GM21360 (cell line): ENCODE measurements around the gene SIDT2.
"Not testable (repeated sequence)": the region's sequence is repeated elsewhere in the genome, so short reads cannot be mapped to it uniquely, and the experiment has no call there.

ENCODE experiments used
- ATAC-seq: cut with Tn5 transposase; IDR thresholded peaks from one replicate; pipeline ENCODE4 v1.9.1; 2021; ENCODE audit warnings: mild to moderate bottlenecking, moderate library complexity; ENCODE audit not compliant: unreplicated experiment

Gene SIDT2

GRCh38 chr11:117201658-117202305 is 23.2 kb downstream of the SIDT2 start:
- ATAC-seq: no peak

GRCh38 chr11:117202386-117203068 is 24.0 kb downstream of the SIDT2 start:
- no peak for ATAC-seq

DNA sequence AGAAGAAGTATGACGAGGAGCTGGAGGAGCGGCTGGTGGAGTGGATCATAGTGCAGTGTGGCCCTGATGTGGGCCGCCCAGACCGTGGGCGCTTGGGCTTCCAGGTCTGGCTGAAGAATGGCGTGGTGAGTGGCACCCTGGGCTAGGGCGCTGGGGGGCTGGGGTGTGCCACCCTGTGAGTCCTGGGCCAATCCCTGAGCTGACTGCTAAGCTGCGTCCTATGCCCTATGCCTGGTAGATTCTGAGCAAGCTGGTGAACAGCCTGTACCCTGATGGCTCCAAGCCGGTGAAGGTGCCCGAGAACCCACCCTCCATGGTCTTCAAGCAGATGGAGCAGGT is 24.5 kb downstream of the SIDT2 start:
- ATAC-seq: no peak

DNA sequence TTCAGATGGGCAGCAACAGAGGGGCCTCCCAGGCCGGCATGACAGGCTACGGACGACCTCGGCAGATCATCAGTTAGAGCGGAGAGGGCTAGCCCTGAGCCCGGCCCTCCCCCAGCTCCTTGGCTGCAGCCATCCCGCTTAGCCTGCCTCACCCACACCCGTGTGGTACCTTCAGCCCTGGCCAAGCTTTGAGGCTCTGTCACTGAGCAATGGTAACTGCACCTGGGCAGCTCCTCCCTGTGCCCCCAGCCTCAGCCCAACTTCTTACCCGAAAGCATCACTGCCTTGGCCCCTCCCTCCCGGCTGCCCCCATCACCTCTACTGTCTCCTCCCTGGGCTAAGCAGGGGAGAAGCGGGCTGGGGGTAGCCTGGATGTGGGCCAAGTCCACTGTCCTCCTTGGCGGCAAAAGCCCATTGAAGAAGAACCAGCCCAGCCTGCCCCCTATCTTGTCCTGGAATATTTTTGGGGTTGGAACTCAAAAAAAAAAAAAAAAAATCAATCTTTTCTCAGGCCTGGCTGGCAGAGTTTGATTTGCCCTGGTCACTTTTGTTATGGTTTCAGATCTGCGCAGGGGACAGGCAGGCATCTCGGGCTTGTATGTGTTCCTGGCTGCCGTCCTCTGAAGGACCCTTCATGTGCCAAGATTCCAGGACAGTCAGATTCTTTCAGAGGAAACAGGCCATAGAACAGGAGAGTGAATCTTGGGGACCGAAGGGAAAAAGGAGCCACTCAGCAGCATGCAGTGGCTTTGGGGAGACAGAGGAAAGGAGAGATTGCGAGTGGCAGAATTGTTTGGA is 25.9 kb downstream of the SIDT2 start:
- no peak for ATAC-seq

DNA sequence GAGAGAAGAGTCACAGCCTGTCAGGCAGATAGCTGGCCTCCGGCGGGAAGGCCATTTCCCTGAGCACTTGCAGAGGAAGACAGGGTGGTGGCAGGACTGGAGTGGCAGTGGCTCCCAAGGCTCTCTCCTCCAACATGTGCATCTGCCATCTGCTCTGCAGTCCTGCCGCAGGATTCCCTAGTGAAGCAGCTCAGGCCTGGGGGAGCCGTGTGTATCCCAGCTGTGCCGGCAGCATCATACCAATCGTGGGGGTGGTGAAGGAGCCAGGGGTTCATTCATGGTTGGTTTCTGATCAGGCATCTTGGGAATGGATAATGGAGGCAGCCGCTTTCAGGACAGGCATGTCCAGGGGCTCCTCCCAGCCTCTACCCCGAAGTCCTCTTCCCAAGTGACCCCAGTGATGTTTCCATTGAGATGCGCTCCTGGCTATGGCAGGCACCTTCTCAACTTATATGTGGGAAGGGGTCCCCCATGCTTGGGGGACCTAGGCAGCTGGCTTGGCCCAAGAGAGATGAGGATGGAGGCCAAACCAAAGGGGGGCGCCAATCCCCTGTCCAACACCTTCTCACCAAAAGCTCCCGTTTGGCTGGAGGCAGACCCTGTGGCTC is 26.8 kb downstream of the SIDT2 start:
- ATAC-seq: no peak

GRCh38 chr11:117206111-117206510 is 27.6 kb downstream of the SIDT2 start:
- ATAC-seq: not testable (repeated sequence)

DNA sequence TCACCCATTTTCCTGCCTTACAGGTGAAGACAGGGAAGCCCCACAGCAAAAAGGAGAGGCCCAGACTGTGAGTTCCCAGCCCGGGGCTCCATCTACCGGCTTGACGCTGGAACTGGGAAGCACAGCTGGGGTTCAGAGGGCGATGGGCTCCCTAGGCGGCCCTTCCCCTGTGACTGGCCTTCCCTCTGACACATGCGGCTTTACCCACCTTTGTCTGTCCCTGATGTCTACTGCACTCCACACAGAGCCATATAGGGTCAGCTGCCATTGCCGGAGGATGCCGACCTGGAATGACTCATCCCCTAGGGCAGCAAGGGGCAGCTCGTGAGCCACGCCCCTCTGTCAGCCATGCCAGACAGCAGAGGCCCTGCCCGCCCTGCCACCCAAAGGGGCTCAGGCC is 28.3 kb downstream of the SIDT2 start:
- ATAC-seq: not testable (repeated sequence)

DNA sequence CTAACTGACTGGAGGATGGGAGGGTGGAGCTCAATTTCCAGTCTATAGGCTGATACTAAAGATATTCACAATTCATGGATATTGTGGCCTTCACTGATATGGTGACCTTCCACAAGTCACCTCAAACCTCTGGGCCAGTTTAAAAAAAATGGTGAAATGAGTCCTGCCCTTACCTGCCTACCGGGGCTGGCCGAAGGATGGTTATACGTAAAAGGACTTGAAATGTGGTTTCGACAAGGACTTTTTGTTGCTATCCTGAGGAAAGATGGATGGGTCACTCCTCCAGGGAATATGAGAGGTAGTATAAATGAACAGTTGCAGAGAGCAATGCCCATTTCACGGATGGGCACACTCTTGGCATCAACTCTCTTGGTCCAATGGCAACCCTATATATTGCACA is 28.9 kb downstream of the SIDT2 start:
- not testable (repeated sequence) for ATAC-seq

DNA sequence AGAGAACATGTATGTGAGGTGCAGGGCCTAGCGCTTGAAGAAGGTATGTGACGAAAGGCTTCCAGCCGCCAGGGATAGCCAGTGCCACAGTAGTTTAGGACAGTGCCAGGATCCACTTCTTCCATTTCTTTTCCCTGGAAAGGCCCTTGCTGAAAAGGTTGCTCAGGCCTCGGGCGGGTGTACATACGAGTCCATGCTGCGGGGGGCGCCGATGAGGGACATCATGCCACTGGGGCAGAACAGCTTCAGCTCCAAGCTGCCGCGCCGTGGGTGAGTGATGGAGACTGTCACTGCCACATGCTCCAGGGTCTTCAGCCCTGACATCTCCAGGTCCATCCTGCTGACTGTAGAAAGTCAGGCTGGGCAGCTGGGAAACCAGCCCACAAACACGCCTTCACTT is 30.2 kb downstream of the SIDT2 start:
- not testable (repeated sequence) for ATAC-seq

- ATAC-seq: not testable (repeated sequence)
These were observed 31.0 kb downstream of the SIDT2 start for GRCh38 chr11:117209351-117210125.

DNA sequence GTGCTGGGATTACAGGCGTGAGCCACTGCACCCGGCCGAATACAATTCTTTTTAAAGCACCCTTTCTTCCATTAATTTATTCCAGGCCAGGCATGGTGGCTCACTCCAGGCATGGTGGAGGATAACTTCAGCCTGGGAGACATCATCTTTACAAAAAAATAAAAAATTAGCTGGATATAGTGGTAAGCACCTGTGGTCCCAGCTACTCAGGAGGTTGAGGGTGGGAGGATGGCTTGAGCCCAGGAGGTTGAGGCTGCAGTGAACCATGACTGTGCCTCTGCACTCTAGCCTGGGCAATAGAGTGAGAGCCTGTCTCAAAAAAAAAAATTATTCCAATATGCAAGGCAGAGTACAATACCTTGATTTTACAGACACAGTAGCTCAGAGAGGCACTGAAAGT is 32.1 kb downstream of the SIDT2 start:
- ATAC-seq: no peak

DNA sequence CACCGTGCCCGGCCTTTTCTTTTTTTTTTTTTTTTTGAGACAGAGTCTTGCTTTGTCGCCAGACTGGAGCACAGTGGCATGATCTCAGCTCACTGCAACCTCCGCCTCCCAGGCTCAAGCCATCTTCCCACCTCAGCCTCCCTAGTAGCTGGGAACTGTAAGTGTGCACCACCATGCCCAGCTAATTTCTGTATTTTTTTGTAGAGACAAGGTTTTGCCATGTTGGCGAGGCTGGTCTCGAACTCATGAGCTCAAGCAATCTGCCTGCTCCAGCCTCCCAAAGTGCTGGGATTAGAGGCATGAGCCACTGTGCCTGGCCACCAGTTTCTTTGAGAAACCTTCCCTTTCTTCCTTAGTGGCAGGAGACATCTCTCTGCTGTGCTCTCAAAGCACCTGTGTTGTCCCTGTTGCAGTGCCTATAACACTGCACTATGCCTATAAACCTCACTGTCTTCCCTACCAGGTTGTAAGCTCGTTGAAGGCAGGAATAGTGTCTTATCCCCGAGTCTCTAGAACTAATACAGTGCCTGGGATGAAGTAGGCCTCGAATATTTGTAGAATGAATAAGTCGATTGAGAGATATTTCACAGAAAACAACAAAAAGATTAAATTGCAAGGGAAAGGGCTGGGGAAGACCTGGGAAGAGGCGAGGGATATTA is 34.3 kb downstream of the SIDT2 start:
- no peak for ATAC-seq

DNA sequence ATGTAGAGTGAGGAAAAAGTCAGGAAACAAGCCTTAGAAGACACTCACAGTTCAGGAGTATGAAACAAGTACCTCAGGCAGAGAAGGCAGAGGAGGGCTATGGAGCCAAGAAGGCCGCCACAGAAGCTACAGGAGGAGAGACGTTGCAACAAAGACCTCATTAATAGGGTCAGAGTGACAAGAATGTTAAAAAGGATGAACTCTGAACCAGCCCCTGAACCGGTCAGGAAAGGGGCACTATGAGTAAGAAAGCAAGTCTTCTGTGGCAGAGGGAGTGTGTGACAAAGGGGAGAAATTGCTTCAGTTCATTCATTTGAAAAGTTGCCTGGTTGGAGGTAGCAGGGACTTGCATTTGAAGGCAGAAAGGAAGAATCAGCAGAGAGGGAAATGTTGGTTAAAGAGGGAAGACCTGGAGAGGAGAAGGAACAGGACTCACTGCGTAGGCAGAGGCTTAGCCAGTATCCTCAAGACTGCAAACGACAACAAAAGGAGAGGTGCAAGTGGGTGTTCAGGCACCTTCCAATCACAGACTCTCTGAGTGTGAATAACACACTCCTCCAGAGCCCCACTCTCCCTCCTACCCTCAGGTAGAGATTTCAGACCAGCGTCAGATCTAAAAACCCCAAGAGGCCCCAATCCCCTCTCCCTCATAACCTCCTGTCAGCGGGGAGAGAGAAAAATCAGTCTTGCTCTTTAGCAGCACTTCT is 36.0 kb downstream of the SIDT2 start:
- ATAC-seq: no peak

GRCh38 chr11:117217141-117218084 is 38.9 kb downstream of the SIDT2 start:
- ATAC-seq: no peak

DNA sequence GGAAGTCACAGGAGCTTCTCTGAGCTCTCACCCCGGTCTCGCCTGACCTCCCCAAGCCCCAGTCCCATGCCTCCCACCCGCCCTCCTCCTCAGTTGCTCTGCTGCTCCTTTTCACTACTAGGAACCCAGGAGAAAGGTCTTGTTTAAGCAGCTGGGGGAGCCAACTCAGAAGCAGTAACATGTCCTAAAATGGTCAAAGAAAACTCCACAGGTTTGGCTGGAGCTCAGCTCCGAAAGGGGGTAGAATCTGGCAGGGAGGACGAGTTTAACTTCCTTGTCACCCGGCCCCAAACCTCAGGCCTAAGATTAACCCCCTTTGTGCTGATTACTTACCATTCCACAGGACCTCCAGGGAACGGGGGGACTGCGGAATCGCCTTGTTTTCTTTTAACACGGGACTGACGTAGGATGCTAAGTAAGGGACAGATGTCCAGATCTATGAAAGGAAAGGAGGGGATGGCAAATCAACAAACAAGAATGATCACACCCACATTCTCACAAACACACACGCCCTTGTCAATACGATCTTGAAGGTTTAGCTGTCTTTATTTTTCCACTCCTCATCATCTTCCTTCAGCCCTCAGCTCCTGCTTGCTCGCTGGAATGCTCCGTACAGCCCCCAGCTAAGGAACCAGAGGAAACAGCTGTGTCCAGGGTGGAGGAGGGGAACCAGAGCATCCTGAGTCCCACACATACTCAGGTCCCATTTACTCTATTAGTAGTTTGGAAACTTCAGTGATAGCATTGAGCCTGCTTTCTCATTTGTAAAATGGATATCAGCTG is 39.8 kb downstream of the SIDT2 start:
- no peak for ATAC-seq

- no peak for ATAC-seq
These were observed 40.5 kb downstream of the SIDT2 start for GRCh38 chr11:117219001-117219400.

- ATAC-seq: no peak
These were observed 40.9 kb downstream of the SIDT2 start for GRCh38 chr11:117219455-117219854.

DNA sequence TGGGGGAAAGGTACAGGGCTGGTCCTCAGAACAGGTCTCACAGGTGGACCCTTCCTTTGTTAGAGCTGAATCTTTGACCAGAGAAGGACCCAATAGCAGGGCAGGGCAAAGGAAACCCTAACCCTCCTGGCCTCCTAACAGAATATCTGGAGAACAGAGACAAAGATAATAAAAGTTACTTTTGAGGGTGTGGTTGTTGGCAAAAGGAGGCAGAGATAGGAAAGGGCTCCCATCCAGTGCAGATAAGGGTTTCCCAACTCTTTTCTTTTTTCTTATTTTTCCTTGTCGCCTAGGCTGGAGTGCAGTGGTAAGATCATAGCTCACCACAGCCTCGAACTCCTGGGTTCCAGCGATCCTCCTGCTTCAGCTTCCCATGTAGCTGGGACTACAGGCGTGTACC is 41.5 kb downstream of the SIDT2 start:
- no peak for ATAC-seq
